CD4-positive, alpha-beta T cell (primary cell): ENCODE measurements around the gene LARP7. TPM values are rescaled to one million over a fixed set of nuclear protein-coding genes. Genes with fewer than 3 reads are reported as not detected.

Experiments
- ATAC-seq: fragments of 200-7000 bp; cut with Tn5 transposase; one replicate; pipeline ENCODE4 v1.10.0; 2022; ENCODE audit warnings: mild to moderate bottlenecking; ENCODE audit not compliant: poor library complexity
- CTCF ChIA-PET: fragments of 350-600 bp; sonication (Branson Sonifier 250); formaldehyde crosslinking; loops from one replicate; lab custom pipeline; 2021; ENCODE audit warnings: antibody characterized with exemption, inconsistent platforms; lab: Charles Lee
- POLR2A ChIA-PET: fragments of 350-600 bp; sonication (Branson Sonifier 250); formaldehyde crosslinking; loops from one replicate; lab custom pipeline; 2021; ENCODE audit warnings: antibody characterized with exemption, inconsistent platforms; lab: Charles Lee
- DNase-seq, 14 experiments: peaks; one replicate each; pipeline ENCODE4 v3.0.0-alpha.2; 2013 to 2020; ENCODE audit warnings: mixed read lengths in 2 of 14
- H3K27ac ChIP-seq, 2 donors: one replicate each; pipeline versions ENCODE4 v1.5.1 to v1.7.0; 2013; ENCODE audit warnings: low read length in 2 of 2, low read depth in 1 of 2, mild to moderate bottlenecking in 1 of 2
- H3K27me3 ChIP-seq, 2 experiments: 1 replicate in 1 of 2; 2 replicates in 1 of 2; pipeline versions ENCODE4 v1.6.1 to v1.7.0; 2013; ENCODE audit warnings: low read length in 2 of 2, control low read depth in 1 of 2, mild to moderate bottlenecking in 1 of 2, moderate library complexity in 1 of 2; ENCODE audit not compliant: insufficient read depth in 2 of 2, control insufficient read depth in 1 of 2
- H3K36me3 ChIP-seq: one replicate; pipeline ENCODE4 v1.6.1; 2013; ENCODE audit warnings: low read length, control low read depth; ENCODE audit not compliant: insufficient read depth
- H3K4me1 ChIP-seq: one replicate; pipeline ENCODE4 v1.6.1; 2013; ENCODE audit warnings: low read length, control low read depth; ENCODE audit not compliant: insufficient read depth
- H3K4me3 ChIP-seq: one replicate; pipeline ENCODE4 v1.5.1; 2013; ENCODE audit warnings: mild to moderate bottlenecking, low read length, moderate library complexity
- H3K9me3 ChIP-seq, 2 experiments: 1 replicate in 1 of 2; 2 replicates in 1 of 2; pipeline versions ENCODE4 v1.6.1 to v1.7.0; 2013; ENCODE audit warnings: low read length in 2 of 2, mild to moderate bottlenecking in 2 of 2, control low read depth in 1 of 2, moderate library complexity in 1 of 2; ENCODE audit not compliant: control insufficient read depth in 1 of 2, insufficient read depth in 1 of 2
- H3K27ac Mint-ChIP-seq: one replicate; pipeline ENCODE4 v1.8.0; 2020; ENCODE audit warnings: mixed read lengths
- H3K27me3 Mint-ChIP-seq: one replicate; pipeline ENCODE4 v1.8.0; 2021; ENCODE audit warnings: mixed read lengths
- H3K36me3 Mint-ChIP-seq: one replicate; pipeline ENCODE4 v1.8.0; 2021; ENCODE audit warnings: low read depth, mixed read lengths
- H3K4me1 Mint-ChIP-seq: one replicate; pipeline ENCODE4 v1.8.0; 2021; ENCODE audit warnings: low read depth, mixed read lengths
- H3K4me3 Mint-ChIP-seq: one replicate; pipeline ENCODE4 v1.8.0; 2020; ENCODE audit warnings: mild to moderate bottlenecking, mixed read lengths
- H3K9me3 Mint-ChIP-seq: one replicate; pipeline ENCODE4 v1.8.0; 2020; ENCODE audit warnings: mixed read lengths
- intact Hi-C, 2 experiments: fragments of 100-400 bp; cut with DNase I in 1 of 2; cut with micrococcal nuclease in 1 of 2; formaldehyde crosslinking; loops; one replicate each; pipeline versions ENCODE4 v1.15.1 to v1.9.0; 2023 to 2025; cut with DNase I, micrococcal nuclease
- total RNA-seq, 174 experiments: library from RNA in 2 of 174; stranded (reverse) in 2 of 174; gene quantifications; one replicate each; pipeline ENCODE4 v1.2.3 and lab custom pipeline; 2021 to 2026
- TF ChIP-seq, protein P1 (sequence below): fragments of 200-600 bp; IDR thresholded peaks from one replicate; pipeline ENCODE4 v1.8.0; 2022; ENCODE audit warnings: antibody characterized with exemption, mild to moderate bottlenecking

The LARP7 gene
- total RNA-seq, 2 experiments from 2014 or later = 42.9 to 43.5 TPM

DNA sequence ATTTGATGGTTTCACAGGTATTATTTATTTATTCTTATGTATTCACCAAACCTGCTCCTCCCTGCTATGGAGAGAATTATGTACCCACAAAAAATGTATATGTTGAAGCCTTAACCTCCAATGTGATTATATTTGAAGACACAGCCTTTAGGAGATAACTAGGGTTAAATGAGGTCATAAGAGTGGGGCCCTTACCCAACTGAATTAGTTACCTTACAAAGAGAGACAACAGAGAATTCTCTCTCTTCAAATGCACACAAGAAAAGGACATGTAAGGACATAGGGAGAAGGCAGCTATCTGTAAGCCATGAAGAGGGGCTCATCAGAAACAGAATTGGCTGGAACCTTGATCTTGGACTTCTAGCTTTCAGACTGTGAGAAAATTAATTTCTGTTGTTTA is 44.2 kb upstream of the LARP7 start:
- peaks cover 4% of the 10 kb centered on the region for H3K9me3 Mint-ChIP-seq
- H3K27me3 ChIP-seq = no peaks in the 10 kb centered on the region
- H3K27ac Mint-ChIP-seq = no peak overlapping the region
- DNase-seq = no peak
- TF ChIP-seq, protein P1, sequence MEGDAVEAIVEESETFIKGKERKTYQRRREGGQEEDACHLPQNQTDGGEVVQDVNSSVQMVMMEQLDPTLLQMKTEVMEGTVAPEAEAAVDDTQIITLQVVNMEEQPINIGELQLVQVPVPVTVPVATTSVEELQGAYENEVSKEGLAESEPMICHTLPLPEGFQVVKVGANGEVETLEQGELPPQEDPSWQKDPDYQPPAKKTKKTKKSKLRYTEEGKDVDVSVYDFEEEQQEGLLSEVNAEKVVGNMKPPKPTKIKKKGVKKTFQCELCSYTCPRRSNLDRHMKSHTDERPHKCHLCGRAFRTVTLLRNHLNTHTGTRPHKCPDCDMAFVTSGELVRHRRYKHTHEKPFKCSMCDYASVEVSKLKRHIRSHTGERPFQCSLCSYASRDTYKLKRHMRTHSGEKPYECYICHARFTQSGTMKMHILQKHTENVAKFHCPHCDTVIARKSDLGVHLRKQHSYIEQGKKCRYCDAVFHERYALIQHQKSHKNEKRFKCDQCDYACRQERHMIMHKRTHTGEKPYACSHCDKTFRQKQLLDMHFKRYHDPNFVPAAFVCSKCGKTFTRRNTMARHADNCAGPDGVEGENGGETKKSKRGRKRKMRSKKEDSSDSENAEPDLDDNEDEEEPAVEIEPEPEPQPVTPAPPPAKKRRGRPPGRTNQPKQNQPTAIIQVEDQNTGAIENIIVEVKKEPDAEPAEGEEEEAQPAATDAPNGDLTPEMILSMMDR = no peak
- no peaks in the 10 kb centered on the region for H3K36me3 Mint-ChIP-seq
- intact Hi-C loops = no loop called here
- no peaks in the 10 kb centered on the region for H3K36me3 ChIP-seq
- no peaks in the 10 kb centered on the region for H3K4me1 Mint-ChIP-seq
- ChIA-PET POLR2A (no interaction called here), CTCF (no interaction called here)
- no peaks in the 10 kb centered on the region for H3K4me1 ChIP-seq
- H3K4me3 Mint-ChIP-seq = no peak overlapping the region
- no peak for ATAC-seq
- H3K27ac ChIP-seq = no peak overlapping the region
- no peaks in the 10 kb centered on the region for H3K27me3 Mint-ChIP-seq
- no peaks in the 10 kb centered on the region for H3K9me3 ChIP-seq
- H3K4me3 ChIP-seq = no peak overlapping the region

DNA sequence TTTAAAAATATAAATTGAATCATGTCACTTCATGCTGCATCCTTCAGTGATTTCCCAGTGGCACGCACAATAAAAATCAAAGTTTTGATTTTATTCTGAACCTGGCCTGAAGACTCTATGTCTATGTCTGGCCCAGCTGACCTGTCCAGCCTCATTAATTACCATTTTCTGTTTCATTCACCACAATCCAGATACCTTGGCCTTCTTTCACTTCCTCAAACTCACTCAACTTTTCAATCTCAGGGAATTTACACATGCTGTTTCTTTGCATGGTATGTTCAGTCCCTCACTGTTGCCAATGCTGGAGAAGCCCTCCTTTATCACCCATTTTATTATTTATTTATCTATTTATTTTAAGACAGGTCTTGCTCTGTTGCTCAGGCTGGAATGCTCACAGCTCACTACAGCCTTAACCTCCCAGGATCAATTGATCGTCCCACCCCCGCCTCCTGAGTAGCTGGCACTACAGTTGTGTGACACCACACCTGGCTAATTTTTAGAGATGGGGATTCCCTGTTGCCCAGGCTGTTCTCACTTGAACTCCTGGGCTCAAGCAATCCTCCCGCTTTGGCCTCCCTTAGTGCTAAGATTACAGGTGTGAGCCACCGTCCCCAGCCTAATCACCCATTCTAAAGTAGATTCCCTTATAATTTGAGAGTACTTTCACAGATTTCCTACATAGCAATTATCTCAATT is 43.4 kb upstream of the LARP7 start:
- H3K36me3 ChIP-seq = no peaks in the 10 kb centered on the region
- H3K9me3 ChIP-seq = no peaks in the 10 kb centered on the region
- H3K36me3 Mint-ChIP-seq = peaks cover 4% of the 10 kb centered on the region
- no peaks in the 10 kb centered on the region for H3K4me1 Mint-ChIP-seq
- ChIA-PET POLR2A (no interaction called here), CTCF (no interaction called here)
- TF ChIP-seq, protein P1 = no peak
- H3K4me1 ChIP-seq = no peaks in the 10 kb centered on the region
- H3K27me3 Mint-ChIP-seq = no peaks in the 10 kb centered on the region
- DNase-seq = no peak
- H3K27ac ChIP-seq = no peak overlapping the region
- ATAC-seq = no peak
- intact Hi-C loops = no loop called here
- H3K27me3 ChIP-seq = no peaks in the 10 kb centered on the region
- H3K27ac Mint-ChIP-seq = no peak overlapping the region
- H3K9me3 Mint-ChIP-seq = peaks cover 4% of the 10 kb centered on the region
- H3K4me3 ChIP-seq = no peak overlapping the region
- no peak overlapping the region for H3K4me3 Mint-ChIP-seq

DNA sequence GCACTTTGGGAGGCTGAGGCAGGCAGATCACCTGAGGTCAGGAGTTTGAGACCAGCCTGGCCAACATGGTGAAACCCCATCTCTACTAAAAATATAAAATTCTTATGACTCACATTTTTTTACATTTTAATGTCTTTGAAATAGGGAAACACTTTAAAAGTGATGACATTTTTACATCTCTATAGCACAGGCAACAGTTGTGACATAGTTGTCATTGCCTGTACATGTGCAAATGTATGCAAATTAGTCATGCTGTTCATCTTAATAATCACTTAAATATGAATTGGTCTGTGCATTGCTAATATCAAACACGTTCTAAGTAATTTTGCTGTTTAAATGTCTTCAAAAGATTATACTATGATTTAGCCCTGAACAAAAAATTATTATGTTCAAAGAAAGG is 42.0 kb upstream of the LARP7 start:
- Mint-ChIP-seq H3K36me3 (peaks cover 4% of the 10 kb centered on the region), H3K4me1 (no peaks in the 10 kb centered on the region), H3K9me3 (peaks cover 4% of the 10 kb centered on the region), H3K4me3 (no peak overlapping the region), H3K27ac (no peak overlapping the region), H3K27me3 (no peaks in the 10 kb centered on the region)
- intact Hi-C loops = no loop called here
- H3K4me3 ChIP-seq = no peak overlapping the region
- CTCF ChIA-PET = no interaction called here
- no peaks in the 10 kb centered on the region for H3K9me3 ChIP-seq
- ATAC-seq = no peak
- H3K27me3 ChIP-seq = no peaks in the 10 kb centered on the region
- no peaks in the 10 kb centered on the region for H3K4me1 ChIP-seq
- POLR2A ChIA-PET = no interaction called here
- no peak overlapping the region for H3K27ac ChIP-seq
- DNase-seq = no peak
- TF ChIP-seq, protein P1 = no peak
- H3K36me3 ChIP-seq = no peaks in the 10 kb centered on the region
